Measurements from ENCODE around the gene TMEM117. TPM values are rescaled to one million over a fixed set of nuclear protein-coding genes. Genes with fewer than 3 reads are reported as not detected.

TMEM117 gene
- total RNA-seq, 2 donors from 2014 or later, result 0.79 to 1.4 TPM

GRCh38 chr12:43893670-43894069 lies 57.8 kb downstream of the TMEM117 start:
- no peak for DNase-seq
- WGBS, 2 experiments (ENCODE audit: insufficient coverage in 1 of 2, insufficient read length in 1 of 2), result 79 to 95% methylated on average over 2 of the region's 2 CpGs
- H3K27ac Mint-ChIP-seq, result no peak overlapping the region
- H3K27me3 Mint-ChIP-seq (ENCODE audit: insufficient read depth), result no peaks in the 10 kb centered on the region
- TF ChIP-seq CTCF (conservative IDR thresholded peaks at IDR 0.05), result no peak
- H3K27ac ChIP-seq (ENCODE audit: low read depth, low read length), result no peak overlapping the region
- no peak overlapping the region for H3K4me3 ChIP-seq (ENCODE audit: low read length)
- H3K9me3 ChIP-seq (ENCODE audit: control insufficient read depth, low read length), result no peaks in the 10 kb centered on the region
- H3K4me3 Mint-ChIP-seq, result no peak overlapping the region
- no peaks in the 10 kb centered on the region for H3K4me1 ChIP-seq (ENCODE audit: control insufficient read depth, insufficient read depth, low read length)
- H3K9ac ChIP-seq (ENCODE audit: extremely low read depth, low read length, poor library complexity, severe bottlenecking), result no peak overlapping the region
- peaks cover 6% of the 10 kb centered on the region for H3K9me3 Mint-ChIP-seq
- H3K27me3 ChIP-seq (ENCODE audit: control insufficient read depth, insufficient read depth, low read length, poor library complexity, severe bottlenecking), result no peaks in the 10 kb centered on the region
- no peaks in the 10 kb centered on the region for H3K36me3 Mint-ChIP-seq (ENCODE audit: low read depth)
- no peaks in the 10 kb centered on the region for H3K4me1 Mint-ChIP-seq
- H3K36me3 ChIP-seq (ENCODE audit: control insufficient read depth, insufficient read depth, low read length), result no peaks in the 10 kb centered on the region

GRCh38 chr12:43895580-43896206 lies 59.8 kb downstream of the TMEM117 start:
- no peak overlapping the region for H3K4me3 Mint-ChIP-seq
- H3K27ac Mint-ChIP-seq, result no peak overlapping the region
- no peaks in the 10 kb centered on the region for H3K4me1 ChIP-seq (ENCODE audit: control insufficient read depth, insufficient read depth, low read length)
- H3K27me3 Mint-ChIP-seq (ENCODE audit: insufficient read depth), result no peaks in the 10 kb centered on the region
- H3K36me3 Mint-ChIP-seq (ENCODE audit: low read depth), result no peaks in the 10 kb centered on the region
- no peak for TF ChIP-seq CTCF (conservative IDR thresholded peaks at IDR 0.05)
- peaks cover 3% of the 10 kb centered on the region for H3K4me1 Mint-ChIP-seq
- H3K9me3 ChIP-seq (ENCODE audit: control insufficient read depth, low read length), result no peaks in the 10 kb centered on the region
- WGBS, 2 experiments (ENCODE audit: insufficient coverage in 1 of 2, insufficient read length in 1 of 2), result 82 to 100% methylated on average over 1 of the region's 1 CpG
- no peak for DNase-seq
- H3K9me3 Mint-ChIP-seq, result peaks cover 6% of the 10 kb centered on the region
- H3K4me3 ChIP-seq (ENCODE audit: low read length), result no peak overlapping the region
- H3K27ac ChIP-seq (ENCODE audit: low read depth, low read length), result no peak overlapping the region
- no peaks in the 10 kb centered on the region for H3K36me3 ChIP-seq (ENCODE audit: control insufficient read depth, insufficient read depth, low read length)
- no peaks in the 10 kb centered on the region for H3K27me3 ChIP-seq (ENCODE audit: control insufficient read depth, insufficient read depth, low read length, poor library complexity, severe bottlenecking)
- H3K9ac ChIP-seq (ENCODE audit: extremely low read depth, low read length, poor library complexity, severe bottlenecking), result no peak overlapping the region

- H3K4me1 Mint-ChIP-seq, result peaks cover 3% of the 10 kb centered on the region
- no peak for DNase-seq
- WGBS, 2 experiments (ENCODE audit: insufficient coverage in 1 of 2, insufficient read length in 1 of 2), result 100% methylated on average over 1 of the region's 1 CpG
Observed at GRCh38 chr12:43896496-43896895, 60.6 kb downstream of the TMEM117 start.

More at GRCh38 chr12:43896496-43896895, 60.6 kb downstream of the TMEM117 start:
- peaks cover 6% of the 10 kb centered on the region for H3K9me3 Mint-ChIP-seq
- Histone ChIP-seq H3K4me3 (ENCODE audit: low read length) (no peak overlapping the region), H3K4me1 (ENCODE audit: control insufficient read depth, insufficient read depth, low read length) (no peaks in the 10 kb centered on the region), H3K27me3 (ENCODE audit: control insufficient read depth, insufficient read depth, low read length, poor library complexity, severe bottlenecking) (no peaks in the 10 kb centered on the region), H3K36me3 (ENCODE audit: control insufficient read depth, insufficient read depth, low read length) (no peaks in the 10 kb centered on the region), H3K27ac (ENCODE audit: low read depth, low read length) (no peak overlapping the region), H3K9ac (ENCODE audit: extremely low read depth, low read length, poor library complexity, severe bottlenecking) (no peak overlapping the region), H3K9me3 (ENCODE audit: control insufficient read depth, low read length) (no peaks in the 10 kb centered on the region)
- no peaks in the 10 kb centered on the region for H3K27me3 Mint-ChIP-seq (ENCODE audit: insufficient read depth)
- no peak overlapping the region for H3K27ac Mint-ChIP-seq
- H3K4me3 Mint-ChIP-seq, result no peak overlapping the region
- TF ChIP-seq CTCF (conservative IDR thresholded peaks at IDR 0.05), result no peak
- no peaks in the 10 kb centered on the region for H3K36me3 Mint-ChIP-seq (ENCODE audit: low read depth)

All from endodermal cell (in vitro differentiated cells).